NCI-H2107 (cell line): Measurements from ENCODE around the gene CFDP1.
"Not testable (repeated sequence)": the region's sequence is repeated elsewhere in the genome, so short reads cannot be mapped to it uniquely, and the experiment has no call there.

Experiments used
- DNase-seq: peaks from one replicate; lab custom pipeline; 2025; lab: John Stamatoyannopoulos, UW

Gene CFDP1

DNA sequence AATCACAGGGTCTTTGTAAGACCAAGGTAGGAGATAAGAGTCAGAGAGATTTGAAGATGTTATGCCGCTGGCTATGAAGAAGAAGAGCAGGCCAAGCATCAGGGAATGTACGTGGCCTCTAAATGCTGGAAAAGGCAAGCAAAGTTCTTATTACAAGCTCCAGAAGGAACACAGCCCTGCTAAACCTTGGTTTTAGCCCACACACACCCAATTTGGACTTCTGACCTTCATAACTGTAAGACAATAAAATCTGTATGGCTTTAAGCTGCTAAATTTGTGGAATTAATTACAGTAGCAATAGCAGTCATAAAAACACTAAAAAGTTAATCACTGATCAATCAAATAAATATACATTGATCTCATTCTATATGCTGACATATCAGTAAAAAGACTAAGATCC is 25.1 kb upstream of the CFDP1 start:
- no peak for DNase-seq

DNA sequence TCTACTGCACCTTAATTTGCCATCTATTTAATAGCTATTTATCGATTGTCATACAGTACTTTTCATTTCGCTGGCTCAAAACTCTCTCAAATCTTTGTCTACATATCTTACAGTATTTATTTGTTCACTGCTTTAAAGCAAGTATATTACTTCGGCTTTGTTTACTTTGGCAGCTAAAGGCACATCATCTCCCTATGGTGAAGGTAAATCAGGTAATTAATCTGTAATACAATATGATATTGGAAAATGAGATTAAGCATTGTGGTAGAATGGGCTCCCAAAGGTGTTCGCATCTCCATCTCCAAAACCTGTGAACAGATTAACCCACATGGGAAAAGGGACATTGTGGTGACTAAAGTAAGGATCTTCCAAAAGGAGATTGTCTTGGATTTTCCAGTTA is 24.7 kb upstream of the CFDP1 start:
- DNase-seq, result no peak

DNA sequence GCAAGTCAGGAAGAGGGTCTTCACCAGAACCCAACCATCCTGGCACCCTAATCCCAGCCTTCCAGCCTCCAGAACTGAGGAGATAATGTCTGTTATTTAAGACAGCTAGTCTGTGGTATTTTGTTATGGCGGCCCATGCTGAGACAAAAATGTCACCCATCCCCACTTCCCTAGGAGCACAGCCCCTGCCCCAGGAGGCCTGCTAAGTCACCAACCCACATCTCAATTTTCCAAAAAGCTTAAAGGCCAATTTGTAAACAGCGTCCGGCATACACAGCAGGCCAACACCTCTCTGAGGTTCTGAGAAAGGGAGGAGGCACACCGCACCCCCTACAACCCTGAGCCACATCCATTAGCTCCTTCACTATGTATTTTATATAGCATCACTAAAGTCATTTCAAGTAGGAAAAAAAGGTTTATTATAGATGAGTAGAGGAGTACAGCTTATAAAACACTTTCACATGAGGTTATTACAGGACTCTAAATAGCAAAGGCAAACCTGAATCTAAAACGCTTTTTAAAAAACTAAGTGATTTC is 24.2 kb upstream of the CFDP1 start:
- DNase-seq, result no peak

DNA sequence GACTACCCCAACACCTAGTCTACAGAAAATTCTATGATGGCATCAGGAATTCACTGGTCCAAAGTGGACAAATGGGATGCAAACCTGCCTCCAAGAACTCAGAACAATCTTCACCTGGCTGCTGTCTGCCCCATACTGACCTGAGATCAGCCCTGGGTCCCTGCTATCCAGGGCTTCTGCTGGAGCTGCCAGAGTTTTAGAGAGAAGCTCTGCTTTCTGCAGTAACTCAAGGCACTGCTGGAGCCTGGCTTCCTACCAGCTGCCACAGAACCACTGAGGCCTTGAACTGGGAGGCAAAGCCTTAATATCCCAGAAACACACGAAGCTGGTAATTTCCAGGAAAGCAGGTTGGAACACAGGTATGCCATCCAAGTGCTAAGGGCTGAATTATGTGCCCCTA is 23.7 kb upstream of the CFDP1 start:
- DNase-seq, result no peak

DNA sequence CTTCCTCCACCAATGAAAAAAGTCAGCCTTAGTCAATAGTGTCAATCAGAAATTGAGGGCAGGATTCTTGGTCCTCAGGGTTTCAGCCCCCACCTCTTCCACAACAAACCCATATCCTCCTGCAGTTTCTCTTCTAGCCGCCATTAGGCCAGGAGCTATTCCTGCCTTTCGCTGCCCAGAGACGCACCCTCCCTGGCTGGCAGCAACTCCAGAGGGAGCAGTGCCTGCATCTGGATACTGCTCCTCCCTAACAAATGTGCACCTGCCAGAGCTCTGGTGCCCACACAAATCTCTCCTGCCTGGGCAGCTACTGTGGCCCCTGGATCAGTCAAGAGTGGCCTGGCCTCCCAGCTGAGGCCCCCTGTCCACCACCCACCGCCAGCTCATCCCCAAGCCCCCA is 23.2 kb upstream of the CFDP1 start:
- DNase-seq, result not testable (repeated sequence)

DNA sequence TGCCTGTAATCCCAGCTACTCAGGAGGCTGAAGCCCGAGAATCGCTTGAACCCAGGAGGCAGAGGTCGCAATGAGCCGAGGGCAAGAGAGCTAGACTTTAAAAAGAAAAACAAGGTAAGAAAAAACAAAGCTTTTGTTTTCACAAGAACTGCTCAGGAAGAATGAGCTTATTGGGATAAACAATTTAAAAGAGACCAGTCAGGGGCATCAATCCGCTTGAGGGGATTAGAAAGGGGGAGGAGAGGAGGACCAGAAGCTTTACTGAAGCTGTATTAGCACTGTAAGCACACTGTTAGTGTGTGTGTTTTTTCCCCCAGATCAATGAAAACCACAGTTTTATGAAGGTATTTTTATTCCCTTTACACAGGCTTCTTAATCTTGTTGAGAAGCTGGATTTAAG is 22.4 kb upstream of the CFDP1 start:
- no peak for DNase-seq

DNA sequence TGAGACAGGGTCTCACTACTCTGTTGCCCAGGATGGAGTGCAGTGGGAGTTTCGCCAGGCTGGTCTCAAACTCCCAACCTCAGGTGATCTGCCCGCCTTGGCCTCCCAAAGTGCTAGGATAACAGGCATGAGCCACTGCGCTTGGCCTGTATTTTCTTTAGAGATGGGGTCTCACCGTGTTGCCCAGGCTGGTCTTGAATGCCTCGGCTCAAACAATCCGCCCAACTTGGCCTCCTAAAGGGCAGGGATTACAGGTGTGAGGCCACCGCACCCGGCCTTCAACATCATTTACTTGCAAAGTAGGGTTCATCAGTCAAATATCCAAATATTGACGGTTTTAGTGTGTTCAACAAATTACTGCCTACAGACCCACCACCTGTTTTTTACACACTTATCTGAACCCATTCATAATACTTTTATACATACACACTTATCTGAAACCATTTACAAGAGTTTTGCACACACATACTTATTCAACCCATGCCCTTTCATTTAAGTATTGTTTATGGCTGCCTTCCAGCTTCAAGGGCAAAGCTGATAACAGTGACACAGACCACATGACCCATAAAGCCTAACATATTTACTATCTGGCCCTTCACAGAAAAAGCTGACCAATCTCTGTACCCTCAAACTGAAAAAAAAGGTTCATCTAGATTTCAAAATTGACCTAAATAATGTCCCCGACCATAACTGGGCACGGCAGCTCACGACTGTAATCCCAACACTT is 19.3 kb upstream of the CFDP1 start:
- DNase-seq, result no peak

DNA sequence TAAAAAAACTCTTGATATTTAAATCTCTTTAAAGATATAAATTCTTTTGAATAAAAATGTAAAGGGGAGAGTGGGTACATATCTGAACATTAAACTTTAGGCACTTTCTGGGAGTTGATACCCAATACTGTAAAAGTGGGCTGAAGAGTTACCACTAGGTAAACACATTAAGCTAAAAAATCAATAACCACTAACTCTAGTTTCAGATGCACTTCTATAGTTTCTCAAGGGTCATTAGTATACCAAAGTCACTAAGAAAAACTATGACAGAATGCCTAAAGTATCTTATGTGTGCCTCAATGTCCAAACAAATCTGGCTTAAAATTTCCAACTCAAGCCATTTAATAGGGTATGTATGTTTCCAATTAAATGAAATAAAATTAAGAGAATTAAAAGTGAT is 13.1 kb upstream of the CFDP1 start:
- DNase-seq, result peak; percentile 32

DNA sequence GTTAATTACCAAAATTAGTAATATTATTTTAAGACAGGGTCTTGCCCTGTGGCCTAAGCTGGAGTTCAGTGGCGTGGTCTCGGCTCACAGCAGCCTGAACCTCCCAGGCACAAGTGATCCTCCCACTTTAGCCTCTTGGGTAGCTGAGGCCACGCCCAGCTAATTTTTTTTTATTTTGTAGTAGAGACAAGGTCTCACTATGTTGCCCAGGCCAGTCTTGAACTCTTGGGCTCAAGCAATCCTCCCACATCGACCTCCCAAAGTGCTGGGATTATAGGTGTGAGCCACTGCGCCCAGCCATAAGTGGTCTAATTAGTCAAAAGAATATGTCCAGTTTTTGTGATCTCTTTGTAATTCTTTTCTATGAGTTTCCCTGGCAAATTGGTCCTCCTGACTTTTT is 12.0 kb upstream of the CFDP1 start:
- no peak for DNase-seq

DNA sequence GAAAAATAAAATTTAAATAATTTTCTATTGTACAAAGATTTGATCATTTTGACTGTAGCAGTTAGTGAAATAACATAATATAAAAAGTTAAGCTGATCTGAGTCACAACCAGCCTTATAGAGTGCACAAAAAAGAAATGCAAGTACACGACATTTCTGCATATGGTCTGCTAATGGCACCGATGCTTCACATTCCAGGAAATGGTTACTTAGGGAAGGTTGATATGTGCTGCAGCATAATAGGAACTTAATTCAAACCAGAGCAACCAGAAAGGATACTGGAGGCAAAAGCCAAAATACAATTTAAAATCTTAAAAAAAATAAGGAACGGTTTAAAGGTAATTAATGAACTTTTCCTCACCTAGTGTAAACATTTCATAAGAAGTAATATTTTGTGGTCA is 10.0 kb upstream of the CFDP1 start:
- no peak for DNase-seq

DNA sequence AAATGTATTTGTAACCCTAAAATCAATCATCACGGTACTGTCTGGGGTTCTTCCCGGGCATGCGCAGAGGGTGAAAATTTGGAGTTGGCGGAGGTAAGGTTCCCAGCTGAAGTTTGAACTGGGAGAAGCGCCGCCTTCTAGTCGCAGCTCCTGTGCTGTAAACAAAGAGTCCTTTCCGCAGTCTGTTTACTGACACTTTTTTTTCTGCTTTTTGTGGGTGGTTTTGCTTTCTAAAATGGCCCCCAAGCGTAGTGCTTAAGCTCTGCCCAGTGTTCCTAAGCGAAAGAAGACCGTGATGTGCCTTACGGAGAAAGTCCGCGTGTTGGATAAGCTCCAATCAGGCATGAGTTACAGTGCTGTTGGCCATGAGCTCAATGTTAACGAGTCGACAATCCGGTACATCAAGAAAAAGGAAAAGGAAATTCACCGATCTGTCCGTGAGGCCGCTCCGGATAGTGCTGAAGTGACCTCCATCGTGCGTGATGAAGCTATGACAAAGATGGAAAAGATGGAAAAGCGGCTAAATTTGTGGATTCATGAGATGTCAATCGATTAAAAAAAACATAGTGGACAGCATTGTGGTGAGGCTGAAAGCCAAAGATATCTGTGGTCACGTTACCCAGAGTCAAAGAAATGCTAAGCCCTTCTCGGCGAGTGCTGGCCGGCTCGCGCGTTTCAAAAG is 570 bp upstream of the CFDP1 start:
- peak; percentile 50 for DNase-seq

DNA sequence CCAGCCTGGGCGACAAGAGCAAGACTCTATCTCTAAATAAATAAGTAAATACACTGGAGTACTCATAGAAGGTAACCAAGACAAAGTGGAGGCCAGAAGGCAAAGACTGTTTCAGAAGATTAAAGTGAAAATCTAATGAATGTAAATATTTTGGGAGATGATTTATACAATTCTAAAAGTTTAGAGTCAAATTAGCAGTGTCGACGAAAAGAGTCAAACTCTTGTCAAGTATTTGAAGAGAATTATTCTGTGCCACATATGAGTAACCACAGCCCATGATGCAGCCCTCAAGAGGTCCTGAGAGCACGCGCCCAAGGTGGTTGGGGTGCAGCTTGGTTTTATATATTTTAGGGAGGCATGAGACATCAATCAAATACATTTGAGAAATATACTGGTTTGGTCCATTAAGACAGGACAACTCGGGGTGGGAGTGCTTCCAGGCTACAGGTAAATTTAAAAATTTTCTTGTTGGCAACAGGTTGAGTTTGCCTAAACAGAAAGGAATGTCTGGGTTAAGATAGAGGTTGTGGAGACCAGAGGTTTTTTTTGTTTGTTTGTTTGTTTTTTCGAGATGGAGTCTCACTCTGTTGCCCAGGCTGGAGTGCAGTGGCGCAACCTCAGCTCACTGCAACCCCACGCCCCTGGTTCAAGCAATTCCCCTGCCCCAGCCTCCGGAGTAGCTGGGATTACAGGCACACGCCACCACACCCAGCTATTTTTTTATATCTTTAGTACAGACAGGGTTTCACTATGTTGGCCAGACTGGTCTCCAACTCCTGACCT is 3.5 kb downstream of the CFDP1 start:
- no peak for DNase-seq

DNA sequence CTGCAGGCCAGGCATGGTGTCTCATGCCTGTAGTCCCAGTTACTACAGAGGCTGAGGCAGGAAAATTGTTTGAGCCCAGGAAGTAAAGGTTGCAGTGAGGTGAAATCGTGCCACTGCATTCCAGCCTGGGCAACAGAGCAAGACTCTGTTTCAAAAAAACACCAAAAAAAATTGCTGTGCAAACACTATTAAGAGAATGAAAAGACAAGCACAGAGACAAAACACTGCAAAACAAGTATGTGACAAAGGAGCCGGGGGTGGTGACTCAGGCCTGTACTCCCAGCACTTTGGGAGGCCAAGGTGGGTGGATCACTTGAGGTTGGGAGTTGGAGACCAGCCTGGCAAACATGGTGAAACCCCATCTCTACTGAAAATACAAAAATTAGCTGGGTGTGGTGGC is 6.8 kb downstream of the CFDP1 start:
- DNase-seq, result not testable (repeated sequence)

DNA sequence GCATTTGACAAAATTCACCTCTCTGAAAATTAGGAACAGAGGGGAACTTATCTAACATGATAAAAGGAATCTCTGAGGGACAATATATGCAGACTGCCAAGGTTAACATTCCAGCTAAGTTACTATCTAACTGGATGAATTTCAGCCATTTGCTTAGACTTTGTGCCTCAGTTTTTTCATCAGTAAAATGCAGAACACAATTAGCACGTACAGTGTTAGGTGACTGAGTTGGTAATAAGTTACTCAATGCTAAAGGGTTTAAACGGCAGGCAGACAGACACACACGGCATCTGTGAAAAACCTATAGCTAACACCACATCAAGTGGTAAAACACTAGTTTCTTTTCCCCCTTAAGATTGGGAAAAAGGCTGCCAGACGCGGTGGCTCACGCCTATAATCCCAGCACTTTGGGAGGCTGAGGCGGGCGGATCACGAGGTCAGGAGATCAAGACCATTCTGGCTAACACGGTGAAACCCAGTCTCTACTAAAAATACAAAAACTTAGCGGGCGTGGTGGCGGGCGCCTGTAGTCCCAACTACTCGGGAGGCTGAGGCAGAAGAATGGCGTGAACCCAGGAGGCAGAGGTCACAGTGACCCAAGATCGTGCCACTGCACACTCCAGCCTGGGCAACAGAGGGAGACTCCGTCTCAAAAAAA is 9.1 kb downstream of the CFDP1 start:
- not testable (repeated sequence) for DNase-seq

DNA sequence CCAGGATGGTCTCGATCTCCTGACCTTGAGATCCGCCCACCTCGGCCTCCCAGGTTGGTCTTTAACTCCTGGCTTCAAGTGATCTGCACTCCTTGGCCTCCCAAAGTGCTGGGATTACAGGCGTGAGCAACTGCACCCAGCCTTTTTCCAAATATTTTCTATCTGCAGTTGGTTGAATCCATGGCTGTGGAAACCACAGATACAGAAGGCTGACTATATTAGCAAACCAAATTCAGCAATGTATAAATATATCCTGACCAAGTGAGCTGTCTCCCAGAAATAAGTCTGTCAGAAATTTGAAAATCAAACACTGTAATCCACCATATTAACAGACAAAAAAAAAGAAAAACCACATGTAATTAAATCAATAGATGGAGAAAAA is 9.6 kb downstream of the CFDP1 start:
- DNase-seq, result no peak

DNA sequence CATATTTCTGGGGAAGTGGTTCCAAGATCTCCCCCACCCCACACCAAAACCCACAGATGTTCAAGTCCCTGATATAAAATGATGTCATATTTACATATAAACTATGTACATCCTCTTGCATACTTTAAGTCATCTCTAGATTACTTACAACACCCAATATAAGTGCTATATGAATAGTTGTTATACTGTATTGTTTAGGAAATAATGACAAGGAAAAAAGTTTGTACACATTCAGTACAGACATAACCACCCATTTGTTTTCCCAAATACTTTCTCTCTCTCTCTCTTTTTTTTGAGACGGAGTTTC is 11.5 kb downstream of the CFDP1 start:
- DNase-seq, result no peak

DNA sequence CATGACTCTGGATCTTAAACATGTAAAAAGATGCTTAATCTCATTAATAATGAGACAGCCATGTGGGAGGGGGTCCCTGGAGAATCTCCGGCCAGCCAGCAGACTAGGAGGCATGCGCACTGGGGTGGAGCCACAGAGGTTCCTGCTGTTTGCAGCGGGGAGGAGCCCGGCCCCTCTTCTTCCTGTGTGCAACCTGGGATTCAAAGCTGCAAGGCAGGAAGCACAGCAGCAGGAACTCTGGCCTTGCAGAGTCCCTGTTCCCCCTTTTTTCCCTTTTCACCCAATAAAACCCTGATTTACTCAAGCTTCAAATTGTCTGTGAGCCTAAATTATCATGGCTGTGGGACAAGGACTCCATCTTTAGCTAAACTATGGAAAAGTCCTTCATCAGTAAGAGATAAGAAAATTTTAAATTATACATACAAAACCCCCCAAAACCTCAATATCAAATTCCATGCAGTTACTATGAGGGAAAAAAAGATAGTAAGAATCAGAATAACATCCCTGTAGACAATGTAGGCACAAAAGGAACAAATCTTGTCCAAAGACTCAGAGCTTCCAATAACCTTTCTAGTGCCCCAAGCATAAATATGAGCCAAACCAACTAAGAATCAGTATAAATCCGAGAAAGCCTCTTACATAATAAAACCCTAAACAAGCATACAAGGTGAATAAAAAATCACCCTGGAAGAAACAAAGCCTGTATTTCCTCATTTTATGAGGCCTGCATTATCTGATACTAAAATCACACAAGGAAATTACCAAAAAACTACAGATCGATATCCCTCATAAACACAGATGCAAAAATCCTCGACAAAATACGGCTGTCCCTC is 12.1 kb downstream of the CFDP1 start:
- DNase-seq, result no peak

DNA sequence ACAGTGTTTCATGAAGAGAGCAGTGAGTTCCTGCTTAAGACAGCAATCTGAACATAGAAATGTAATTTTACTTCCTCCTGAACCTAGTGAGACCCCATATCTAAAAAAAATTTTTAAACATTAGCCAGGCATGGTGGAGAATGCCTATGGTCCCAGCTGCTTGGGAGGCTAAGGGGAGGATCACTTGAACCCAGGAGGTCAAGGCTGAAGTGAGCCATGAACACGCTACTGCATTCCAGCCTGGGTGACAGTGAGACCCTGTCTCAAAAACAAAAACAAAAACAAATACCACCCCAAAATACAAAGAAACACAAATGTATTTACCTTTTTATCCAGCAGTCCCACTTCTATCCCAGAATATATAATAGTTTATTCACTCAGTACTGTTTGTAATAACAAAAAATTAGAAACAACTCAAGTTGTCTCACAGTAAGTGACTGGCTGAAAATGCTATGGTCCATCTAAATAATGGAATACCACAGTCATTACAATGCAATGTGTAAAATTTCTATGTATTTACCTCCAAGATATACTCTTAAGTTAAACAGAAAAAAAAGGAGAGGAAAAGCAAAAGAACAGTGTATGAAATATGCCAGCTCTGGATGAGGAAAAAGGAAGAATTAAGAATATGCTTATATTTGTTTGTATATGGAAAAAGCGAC is 16.3 kb downstream of the CFDP1 start:
- DNase-seq, result no peak

DNA sequence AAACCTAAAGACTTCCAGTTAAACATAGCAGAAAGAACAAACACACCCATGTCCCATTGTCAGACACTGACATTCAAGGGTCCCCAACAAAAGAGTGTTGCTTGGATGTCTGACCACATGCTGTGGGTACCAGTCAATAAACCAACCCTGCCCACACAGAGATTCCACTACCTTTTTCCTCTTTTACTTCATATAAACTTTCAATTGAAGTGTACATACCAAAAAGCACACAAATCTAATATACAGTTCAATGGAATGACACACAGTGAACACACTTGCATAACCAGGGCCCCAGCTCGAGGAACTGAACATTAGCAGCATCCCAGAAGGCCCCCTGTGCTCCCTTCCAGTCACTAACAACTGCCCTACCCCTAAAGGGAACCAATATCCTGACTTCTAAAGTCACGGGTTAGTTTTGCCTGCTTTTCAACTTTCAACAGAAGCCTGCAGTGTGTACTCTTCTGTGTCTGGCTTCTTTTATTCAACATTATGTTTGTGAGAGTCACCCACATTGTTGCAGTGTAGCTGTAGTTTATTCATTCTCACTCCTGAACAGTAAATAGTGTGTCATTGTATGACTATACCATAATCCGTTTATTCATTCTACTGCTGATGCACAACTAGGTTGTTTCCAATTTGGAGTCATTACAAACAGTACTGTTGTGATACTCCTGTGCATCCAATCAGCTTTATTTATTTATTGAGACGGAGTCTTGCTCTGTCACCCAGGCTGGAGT is 18.0 kb downstream of the CFDP1 start:
- no peak for DNase-seq

DNA sequence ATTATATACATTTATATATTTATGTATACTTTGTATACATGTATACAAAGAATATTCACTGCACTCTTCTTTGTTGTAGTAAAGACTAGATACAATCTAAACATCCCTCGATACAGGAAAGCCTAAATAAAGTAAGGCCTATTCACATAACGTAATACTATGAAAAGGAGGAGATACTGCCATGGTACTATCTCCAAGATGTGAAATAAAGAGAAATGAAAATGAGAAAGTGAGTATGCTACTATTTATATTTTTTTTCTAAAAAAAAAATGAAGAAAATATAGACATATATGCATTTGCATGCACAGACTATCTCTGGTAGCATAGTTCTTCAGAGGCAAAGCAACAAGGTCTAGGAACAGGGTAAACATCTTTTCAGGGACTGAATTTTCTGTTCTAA is 19.4 kb downstream of the CFDP1 start:
- no peak for DNase-seq
